Measurements from ENCODE around the gene RET.

Gene RET

DNA sequence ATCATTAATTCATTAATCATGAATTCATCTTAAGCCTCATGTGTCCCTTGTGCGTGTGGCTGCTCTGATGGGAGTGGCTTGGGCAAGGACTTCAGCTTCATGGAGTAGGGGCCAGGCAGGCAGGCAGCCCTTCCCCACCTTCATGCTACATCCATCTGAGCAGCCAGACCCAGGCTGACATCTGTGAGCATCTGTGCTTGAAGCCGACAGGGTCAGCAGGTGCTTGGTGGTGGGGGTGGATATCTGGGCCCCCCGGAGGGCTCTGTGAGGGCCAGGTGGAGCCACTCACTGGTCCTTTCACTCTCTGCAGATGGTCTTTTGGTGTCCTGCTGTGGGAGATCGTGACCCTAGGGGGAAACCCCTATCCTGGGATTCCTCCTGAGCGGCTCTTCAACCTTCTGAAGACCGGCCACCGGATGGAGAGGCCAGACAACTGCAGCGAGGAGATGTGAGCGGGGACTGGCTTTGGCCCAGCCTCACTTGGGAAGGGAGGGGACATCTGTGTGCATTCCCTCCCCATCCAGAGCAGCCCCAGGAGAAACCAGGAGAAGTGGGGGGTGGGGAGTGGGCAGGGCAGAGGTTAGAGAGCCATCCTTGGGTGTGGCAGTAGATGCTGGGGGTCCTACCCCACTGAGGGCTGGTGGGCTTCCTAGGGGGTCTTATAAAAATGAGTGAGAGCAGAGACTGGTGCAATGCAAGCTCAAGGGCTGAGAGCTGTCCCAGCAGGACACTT, 46.7 kb downstream of the RET start:
- no peak for DNase-seq

DNA sequence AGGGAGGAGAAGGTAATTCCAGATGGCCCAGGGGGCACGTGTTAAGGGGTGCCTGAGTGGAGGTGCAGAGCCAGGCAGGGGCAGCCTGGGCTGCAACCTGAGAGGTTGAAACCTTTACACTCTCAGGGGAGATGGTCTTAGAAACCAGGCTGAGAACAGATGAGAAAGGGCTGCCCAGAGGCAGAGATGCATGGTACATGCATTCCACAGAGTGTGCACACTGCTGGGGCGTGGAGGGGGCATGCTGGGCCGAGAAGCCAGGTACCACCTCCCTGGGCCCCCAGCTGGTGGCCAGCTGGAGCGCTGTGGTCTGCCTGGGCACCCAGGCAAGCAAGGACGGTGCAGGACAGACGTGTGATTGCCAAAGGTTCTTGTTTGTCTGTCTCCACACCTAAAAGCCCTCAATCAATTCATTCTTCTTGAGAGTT, 47.2 kb downstream of the RET start:
- DNase-seq = no peak

DNA sequence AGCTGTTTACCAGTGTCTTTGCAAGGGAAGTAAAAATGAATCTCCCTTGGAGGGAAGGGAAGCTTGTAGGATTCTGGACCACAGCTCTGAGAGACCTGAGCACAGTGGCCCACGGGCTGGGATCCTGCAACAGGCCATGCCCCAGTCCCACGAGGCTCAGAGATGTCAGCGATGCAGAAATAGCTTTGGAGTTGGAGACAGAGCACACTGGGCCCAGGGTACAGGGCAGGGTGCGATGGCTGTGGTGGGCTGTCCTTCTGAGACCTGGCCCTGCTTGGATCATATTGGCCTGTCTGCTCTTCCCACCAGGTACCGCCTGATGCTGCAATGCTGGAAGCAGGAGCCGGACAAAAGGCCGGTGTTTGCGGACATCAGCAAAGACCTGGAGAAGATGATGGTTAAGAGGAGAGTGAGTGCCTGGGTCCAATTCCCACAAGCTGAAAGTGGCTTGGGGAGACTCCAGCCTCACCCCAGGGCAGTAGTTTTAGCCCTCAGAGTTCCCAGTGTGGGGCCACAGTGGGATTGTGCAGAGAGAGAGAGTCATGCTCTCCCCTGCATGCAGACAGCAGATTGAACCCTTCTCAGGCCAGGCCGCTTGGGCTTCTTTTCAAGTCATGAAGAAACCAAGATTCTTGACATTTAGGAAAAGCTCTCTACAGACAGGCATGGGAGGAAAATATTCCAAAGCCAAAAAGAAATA, 47.9 kb downstream of the RET start:
- DNase-seq = no peak

DNA sequence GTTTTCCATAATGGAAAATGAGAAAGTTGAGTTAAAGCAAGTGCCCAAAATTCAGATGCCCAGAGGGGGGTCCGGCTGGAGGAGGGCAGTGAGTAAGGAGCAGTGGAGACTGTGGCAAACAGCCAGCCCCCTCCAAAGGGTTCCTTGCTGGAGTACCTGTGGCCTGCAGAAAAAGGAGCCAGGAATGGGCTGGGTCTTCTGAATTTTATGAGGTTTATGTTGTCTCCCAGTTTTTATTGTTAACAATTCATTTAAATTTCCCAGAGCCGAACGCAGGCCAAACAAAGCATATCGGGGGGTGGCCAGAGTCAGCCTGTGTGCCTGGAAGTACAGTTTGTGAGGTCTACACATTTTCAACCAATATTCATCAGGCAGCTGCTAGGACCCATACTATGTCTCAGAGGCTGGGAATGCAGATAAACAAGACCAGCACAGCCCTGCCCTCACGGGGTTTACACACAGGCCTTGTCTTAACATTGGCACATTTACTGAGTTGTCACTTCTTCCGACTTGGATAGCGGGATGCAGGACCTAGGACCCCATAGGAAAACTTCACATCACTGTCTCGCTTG, 48.5 kb downstream of the RET start:
- no peak for DNase-seq

DNA sequence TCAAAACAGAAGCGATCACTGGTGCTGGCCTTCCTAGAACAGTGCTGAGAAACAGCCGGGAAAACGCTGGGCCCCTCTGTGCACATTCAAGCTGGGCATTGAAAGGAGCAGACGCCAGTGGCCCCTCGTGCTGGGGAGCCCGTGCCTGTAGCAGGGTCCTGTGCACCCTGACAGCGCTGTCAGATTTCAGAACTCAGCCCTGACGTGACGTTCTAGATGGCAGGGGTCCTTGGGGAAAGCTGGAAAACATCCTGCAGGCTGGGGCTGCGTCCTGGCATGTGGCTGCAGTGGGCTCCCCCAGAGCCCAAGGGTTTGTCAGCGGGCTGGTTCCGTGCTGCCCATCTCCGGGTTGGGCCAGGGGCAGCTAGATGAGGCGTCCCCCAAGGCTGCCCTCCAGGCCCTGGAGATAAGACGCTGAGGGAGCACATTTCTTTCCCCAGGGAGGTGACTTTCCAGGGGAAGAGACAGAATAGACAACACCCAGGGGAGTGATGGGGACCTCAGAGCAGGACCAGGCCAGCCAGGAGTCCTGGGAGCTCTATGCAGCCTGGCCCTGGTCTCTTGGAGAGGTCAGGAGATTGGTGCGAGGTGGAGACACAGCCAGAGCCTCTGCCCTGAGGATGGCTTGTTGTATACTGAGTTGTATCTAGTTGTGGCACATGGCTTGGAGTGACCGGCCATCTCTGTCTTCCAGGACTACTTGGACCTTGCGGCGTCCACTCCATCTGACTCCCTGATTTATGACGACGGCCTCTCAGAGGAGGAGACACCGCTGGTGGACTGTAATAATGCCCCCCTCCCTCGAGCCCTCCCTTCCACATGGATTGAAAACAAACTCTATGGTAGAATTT, 49.2 kb downstream of the RET start:
- DNase-seq = no peak

DNA sequence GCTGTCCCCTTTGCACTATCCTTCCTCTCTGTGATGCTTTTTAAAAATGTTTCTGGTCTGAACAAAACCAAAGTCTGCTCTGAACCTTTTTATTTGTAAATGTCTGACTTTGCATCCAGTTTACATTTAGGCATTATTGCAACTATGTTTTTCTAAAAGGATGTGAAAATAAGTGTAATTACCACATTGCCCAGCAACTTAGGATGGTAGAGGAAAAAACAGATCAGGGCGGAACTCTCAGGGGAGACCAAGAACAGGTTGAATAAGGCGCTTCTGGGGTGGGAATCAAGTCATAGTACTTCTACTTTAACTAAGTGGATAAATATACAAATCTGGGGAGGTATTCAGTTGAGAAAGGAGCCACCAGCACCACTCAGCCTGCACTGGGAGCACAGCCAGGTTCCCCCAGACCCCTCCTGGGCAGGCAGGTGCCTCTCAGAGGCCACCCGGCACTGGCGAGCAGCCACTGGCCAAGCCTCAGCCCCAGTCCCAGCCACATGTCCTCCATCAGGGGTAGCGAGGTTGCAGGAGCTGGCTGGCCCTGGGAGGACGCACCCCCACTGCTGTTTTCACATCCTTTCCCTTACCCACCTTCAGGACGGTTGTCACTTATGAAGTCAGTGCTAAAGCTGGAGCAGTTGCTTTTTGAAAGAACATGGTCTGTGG, 50.0 kb downstream of the RET start:
- DNase-seq = no peak

DNA sequence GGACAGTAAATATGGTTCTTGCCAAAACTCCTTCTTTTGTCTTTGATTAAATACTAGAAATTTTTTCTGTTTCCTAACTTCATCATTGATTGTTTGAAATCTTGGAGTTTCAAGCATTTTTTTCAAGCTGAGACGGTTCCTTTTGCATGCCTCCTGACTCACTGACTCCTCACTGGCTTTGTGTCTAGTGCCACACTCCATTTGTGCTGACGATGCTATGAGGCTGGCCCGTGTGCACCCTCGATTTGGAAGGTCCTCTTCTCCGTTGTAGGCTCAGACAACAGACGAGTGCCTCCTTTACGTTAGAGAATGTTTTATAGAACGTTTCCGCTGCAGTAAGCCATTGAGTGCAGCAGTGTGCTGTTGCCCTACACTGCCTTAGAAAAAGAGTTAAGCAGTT, 50.6 kb downstream of the RET start:
- DNase-seq = no peak

DNA sequence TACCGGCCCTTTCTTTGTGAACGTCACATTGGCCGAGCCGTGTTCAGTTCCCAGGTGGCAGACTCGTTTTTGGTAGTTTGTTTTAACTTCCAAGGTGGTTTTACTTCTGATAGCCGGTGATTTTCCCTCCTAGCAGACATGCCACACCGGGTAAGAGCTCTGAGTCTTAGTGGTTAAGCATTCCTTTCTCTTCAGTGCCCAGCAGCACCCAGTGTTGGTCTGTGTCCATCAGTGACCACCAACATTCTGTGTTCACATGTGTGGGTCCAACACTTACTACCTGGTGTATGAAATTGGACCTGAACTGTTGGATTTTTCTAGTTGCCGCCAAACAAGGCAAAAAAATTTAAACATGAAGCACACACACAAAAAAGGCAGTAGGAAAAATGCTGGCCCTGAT, 51.5 kb downstream of the RET start:
- DNase-seq = no peak

DNA sequence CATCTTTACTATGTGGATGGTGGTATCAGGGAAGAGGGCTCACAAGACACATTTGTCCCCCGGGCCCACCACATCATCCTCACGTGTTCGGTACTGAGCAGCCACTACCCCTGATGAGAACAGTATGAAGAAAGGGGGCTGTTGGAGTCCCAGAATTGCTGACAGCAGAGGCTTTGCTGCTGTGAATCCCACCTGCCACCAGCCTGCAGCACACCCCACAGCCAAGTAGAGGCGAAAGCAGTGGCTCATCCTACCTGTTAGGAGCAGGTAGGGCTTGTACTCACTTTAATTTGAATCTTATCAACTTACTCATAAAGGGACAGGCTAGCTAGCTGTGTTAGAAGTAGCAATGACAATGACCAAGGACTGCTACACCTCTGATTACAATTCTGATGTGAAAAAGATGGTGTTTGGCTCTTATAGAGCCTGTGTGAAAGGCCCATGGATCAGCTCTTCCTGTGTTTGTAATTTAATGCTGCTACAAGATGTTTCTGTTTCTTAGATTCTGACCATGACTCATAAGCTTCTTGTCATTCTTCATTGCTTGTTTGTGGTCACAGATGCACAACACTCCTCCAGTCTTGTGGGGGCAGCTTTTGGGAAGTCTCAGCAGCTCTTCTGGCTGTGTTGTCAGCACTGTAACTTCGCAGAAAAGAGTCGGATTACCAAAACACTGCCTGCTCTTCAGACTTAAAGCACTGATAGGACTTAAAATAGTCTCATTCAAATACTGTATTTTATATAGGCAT, 52.3 kb downstream of the RET start:
- no peak for DNase-seq

DNA sequence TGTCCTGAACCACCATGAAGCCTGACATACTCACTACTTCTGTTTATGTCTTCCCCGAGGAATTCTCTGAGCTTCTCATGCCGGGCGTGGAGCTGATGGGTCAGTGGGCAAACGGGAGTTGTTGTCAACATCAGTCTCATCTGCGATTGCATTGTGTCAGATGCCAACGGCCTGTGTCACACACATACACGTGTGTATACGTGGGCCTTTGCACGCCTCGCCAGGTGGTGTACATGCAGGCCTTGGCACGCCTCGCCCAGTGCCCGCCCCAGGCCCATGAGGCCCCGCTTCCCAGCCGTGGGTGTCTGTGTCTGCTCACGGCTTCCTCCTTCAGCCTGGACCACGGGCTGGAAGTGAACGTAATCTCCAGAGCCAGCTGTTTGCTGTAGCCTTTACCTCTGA, 53.9 kb downstream of the RET start:
- no peak for DNase-seq

DNA sequence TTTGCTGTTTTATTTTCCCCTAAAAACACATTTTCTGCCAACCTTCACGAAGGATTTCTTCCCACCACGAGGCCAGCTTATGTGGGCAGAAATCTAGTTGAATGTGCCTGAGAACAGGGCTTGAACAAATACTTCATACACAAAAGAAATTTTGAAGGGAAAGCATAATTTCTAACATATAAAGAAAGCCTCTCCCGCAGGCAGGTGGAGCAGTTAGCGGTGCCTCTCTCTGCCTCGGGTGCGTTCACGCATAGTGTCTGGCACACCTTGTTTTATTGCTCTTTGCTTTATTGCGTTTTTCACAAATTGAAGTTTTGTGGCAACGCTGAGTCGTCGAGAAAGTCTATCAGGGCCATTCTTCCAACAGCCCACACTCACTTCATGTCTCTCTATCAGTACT, 54.4 kb downstream of the RET start:
- no peak for DNase-seq

DNA sequence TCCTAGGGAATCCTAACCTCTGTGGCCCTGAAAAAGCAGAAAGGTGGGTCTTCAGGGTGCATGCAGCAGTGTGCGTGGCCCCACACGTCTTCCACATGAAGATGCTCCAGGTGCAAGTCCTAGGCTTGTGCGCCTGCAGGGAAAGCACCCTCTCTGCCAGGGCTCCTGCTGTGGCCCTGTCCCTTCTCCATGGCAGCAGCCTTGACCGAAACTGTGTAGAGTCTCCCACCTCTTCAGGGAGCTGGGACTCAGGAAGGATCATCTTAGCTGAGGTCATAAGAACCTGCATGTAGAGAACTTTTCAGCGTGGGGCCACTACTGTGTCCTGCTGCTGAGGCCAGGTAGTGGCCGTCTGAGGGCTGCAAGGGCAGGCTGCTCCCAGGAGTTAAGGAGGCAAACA, 55.0 kb downstream of the RET start:
- no peak for DNase-seq

DNA sequence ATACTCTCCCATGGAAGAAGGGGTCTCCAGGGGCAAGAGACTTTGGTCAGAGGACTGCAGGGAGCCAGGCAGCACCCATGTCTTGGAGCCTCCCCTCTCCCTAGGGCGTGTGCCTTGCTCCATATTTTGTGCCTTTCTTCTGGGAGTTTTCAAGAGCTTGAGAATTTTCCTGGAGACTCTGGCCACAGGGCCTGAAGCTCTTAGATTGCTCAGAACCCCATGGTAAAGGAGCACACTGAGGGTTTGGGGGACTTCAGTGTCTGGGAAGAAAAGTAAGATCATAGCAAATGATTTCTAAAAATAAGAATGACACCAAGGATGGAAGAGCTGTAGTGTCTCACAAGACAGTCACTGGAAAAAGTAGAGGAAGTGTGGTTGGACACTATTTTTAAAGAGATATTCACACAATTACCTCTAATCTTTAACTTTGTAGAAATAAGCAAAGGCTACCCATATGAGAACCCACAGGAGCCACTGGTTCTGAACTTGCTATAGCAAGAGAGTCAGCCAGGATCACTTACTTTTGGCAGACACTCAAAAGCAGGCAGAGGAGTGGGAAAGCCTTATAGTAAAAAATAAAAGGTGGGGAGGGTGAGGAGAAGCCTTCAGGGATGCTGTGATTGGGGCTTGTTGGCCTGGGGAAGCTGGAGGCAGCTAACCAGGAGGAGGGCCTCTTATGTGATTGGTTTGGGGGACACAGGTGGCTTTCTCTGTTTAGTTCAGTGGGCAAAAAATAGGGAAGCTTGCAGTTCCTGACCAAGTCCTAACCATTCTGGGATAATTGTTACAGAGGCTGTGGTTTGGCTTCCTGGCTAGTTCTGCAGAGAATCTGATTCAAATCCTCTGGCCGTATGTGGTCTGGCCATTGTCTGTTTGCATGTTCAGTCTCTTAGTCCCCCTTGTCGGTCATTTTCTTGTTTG, 56.3 kb downstream of the RET start:
- no peak for DNase-seq

DNA sequence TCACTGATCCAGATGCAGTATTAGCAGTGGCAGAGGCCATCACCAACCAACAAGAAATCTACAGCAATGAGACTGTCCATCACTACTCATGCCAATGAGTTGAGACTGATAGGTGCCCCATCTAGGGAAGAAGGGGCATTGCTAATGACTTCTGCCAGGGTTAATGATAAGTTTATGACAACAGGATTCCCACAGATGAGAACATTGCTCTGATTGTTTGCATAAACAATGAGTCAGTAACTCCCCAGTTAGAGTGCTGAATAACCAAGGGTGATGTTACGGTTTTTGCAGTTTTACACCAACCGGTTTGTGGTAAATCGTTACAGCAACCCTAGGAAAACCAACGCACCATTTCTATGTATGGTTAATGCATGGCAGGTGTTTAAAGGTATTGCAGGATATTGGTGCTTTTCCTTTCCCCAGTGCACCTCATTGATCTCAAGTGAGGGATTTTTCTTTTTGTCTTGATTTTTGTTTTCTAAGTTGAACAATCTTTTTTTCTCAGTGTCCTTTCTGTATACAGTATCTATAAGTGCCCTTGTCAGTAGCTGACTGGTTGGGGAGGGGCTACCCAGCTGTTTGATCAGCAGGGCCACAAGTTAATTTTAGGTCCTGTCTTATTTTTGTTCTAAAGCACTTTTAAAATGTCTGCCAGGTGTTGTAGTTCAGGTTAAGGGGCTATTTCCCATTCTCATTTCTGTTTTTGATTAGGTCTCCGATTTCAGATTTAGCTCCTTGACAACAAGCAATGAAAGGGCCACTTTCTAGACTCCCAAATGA, 57.4 kb downstream of the RET start:
- DNase-seq = no peak

DNA sequence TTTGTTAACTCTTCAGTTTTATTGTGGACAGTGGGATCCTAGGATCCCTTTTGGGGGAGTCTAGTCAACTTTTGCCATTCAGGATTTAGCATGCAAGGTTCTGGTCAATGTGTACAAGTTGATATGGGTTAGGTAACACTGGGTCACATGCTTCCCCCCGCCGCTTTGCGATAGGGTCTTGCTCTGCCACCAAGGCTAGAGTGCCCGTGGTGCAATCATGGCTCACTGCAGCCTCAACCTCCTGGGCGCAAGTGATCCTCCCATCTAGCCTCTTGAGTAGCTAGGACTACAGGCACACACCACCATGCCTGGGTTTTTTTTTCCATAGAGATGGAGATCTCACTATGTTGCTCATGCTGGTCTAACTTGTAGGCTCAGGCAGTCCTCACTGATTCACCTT, 58.2 kb downstream of the RET start:
- DNase-seq = no peak

DNA sequence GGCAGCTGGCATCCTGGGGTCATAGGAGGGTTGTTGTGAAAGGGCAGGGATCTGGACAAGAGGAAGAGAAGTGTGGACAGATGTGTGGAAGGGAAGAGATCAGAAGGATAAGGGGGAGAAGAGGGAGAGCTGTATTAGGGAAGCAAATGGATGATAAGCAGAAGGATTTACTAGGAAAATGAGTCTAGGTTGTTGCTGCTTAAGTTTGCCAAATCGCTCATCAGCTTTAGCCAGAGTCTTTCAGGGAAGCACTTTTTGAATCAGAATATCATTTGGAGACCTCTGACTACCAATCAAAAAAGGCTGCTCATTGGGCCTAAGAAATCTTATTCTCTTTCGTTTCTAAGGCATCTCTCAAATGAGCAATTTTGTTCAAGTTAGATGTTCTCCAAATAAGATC, 58.8 kb downstream of the RET start:
- DNase-seq = no peak

DNA sequence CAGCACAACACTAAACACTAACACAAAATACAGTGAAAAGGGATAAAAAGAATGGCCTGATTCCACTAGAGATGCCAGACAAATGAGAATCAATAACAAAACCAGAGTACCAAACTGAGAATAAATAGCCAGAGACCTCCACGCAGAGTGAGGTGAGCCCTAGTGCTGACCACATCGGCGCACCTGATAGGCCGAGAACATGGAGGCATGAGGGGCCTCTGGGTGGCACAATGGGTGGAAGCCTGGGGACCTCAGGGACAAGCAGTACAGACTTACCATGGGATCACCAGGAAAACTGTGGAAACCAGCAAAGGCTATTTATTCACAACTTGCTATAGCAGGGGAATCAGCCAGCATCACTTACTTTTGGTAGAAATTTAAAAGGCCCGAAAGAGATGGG, 59.6 kb downstream of the RET start:
- DNase-seq = no peak

DNA sequence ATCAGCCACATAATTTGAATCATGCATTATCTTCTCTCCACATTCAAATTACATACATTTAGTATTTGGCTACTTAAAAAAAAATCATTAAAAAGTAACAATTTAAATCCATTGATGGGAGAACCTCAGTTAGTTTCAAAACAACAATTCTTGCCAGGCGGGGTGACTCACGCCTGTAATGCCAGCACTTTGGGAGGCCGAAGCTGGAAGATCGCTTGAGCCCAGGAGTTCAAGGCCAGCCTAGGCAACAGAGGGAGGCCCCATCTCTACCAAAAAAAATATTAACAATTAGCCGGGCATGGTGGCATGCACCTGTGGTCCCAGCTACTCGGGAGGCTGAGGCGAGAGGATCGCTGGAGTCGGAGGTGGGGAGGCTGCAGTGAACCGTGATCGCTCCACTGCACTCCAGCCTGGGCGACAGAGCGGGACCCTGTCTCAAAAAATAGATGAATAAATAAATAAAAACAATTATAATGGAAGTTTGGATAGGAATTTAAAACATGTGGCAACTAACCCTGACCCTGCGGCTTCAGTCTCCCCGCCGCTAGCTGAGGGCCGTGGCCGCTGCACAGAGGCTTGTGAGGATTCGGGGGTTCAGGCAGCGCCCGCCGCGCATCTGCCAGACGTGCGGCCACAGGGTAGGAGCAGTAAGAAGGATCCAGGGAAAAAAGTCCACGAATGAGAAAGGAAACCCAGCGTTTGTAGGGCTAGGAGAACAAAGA, 60.3 kb downstream of the RET start:
- DNase-seq = no peak

DNA sequence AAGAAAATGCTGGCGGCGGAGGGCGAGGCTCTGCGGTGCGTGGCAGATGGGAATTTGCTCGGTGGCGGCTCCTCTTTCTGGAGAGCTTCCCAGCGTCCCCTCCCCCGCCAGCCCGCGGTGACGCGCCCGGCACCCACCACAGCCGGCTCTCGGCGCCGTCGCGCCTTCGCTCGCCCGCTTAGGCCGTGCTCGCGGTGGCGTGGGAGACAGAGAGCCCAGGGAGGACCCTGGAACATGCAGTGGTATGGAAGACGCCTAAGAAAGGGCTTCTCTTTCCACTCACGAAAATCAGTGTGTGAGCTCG, 60.8 kb downstream of the RET start:
- peak; percentile 38 for DNase-seq
